Endothelial cell of umbilical vein (primary cell): ENCODE measurements around the gene KCTD1. TPM values are rescaled to one million over a fixed set of nuclear protein-coding genes. Genes with fewer than 3 reads are reported as not detected.

Experiments used
- BruUV-seq: library from RNA; stranded (reverse); fragments of 400-500 nt; replicated peaks from 2 replicates; lab custom pipeline; 2021; lab: Mats Ljungman, UMichigan
- CTCF ChIA-PET: fragments of 300-600, 350-600 bp; sonication (Branson Sonifier 250); formaldehyde crosslinking; loops from one replicate; lab custom pipeline; 2021; ENCODE audit warnings: antibody characterized with exemption, inconsistent platforms; lab: Charles Lee
- POLR2A ChIA-PET: fragments of 300-600, 350-600 bp; sonication (Branson Sonifier 250); formaldehyde crosslinking; loops from one replicate; lab custom pipeline; 2021; ENCODE audit warnings: antibody characterized with exemption, inconsistent platforms; lab: Charles Lee
- DNase-seq: peaks from one replicate; pipeline ENCODE4 v3.0.0-alpha.2; 2011; ENCODE audit warnings: low read depth, low spot score
- FAIRE-seq: peaks from 2 replicates; lab custom pipeline; 2011; peaks lifted over from hg19 to GRCh38; lab: Jason Lieb, UNC
- H2AFZ ChIP-seq: 2 replicates; pipeline ENCODE4 v1.6.0; 2012; ENCODE audit warnings: low read depth, low read length, control low read depth, inconsistent platforms
- H3K27ac ChIP-seq: 2 replicates; pipeline ENCODE4 v1.5.1; 2011; ENCODE audit warnings: low read depth, mild to moderate bottlenecking, control low read depth, low read length, moderate library complexity; ENCODE audit not compliant: insufficient read depth
- H3K27me3 ChIP-seq, 2 experiments: 2 replicates each; pipeline versions ENCODE4 v1.6.0 to v1.6.1; 2011; ENCODE audit warnings: low read length in 2 of 2, mixed read lengths in 1 of 2; ENCODE audit not compliant: control insufficient read depth in 2 of 2, insufficient read depth in 2 of 2
- H3K36me3 ChIP-seq, 2 experiments: 2 replicates in 1 of 2; 3 replicates in 1 of 2; pipeline ENCODE4 v1.5.1; 2011; ENCODE audit warnings: low read length in 2 of 2, mild to moderate bottlenecking in 1 of 2, moderate library complexity in 1 of 2; ENCODE audit not compliant: control insufficient read depth in 2 of 2, insufficient read depth in 2 of 2; ENCODE audit errors: extremely low read depth in 1 of 2
- H3K4me1 ChIP-seq: 3 replicates; pipeline ENCODE4 v1.5.1; 2011; ENCODE audit warnings: mild to moderate bottlenecking, low read length; ENCODE audit not compliant: control insufficient read depth, insufficient read depth; ENCODE audit errors: extremely low read depth
- H3K4me2 ChIP-seq: 2 replicates; pipeline ENCODE4 v1.6.1; 2011; ENCODE audit warnings: low read length, control low read depth, mixed read lengths; ENCODE audit not compliant: insufficient read depth
- H3K4me3 ChIP-seq, 3 experiments: fragments of 200-600 bp in 1 of 3; sonication (generic), shearing (Covaris generic) in 1 of 3; replicated peaks in 1 of 3; 2 replicates each; pipeline ENCODE4 v1.5.1; 2011 to 2016; ENCODE audit warnings: control low read depth in 3 of 3, low read length in 3 of 3, mild to moderate bottlenecking in 2 of 3, inconsistent platforms in 1 of 3, low read depth in 1 of 3, moderate library complexity in 1 of 3; ENCODE audit not compliant: insufficient read depth in 1 of 3
- H3K79me2 ChIP-seq: 2 replicates; pipeline ENCODE4 v1.6.0; 2012; ENCODE audit warnings: low read length, inconsistent platforms; ENCODE audit not compliant: control insufficient read depth, insufficient read depth
- H3K9ac ChIP-seq: replicated peaks from 2 replicates; pipeline ENCODE3; 2011; ENCODE audit warnings: low read length, control low read depth; ENCODE audit not compliant: insufficient read depth; ENCODE audit errors: extremely low read depth
- H3K9me1 ChIP-seq: replicated peaks from 3 replicates; pipeline ENCODE4 v1.6.0; 2011; ENCODE audit warnings: mild to moderate bottlenecking, low read length; ENCODE audit not compliant: control insufficient read depth, insufficient read depth; ENCODE audit errors: extremely low read depth
- H3K9me3 ChIP-seq: replicated peaks from 2 replicates; pipeline ENCODE4 v1.5.1; 2012; ENCODE audit warnings: low read length, inconsistent platforms; ENCODE audit not compliant: control insufficient read depth, insufficient read depth
- H4K20me1 ChIP-seq: replicated peaks from 2 replicates; pipeline ENCODE3; 2011; ENCODE audit warnings: mild to moderate bottlenecking, low read length; ENCODE audit not compliant: control insufficient read depth, insufficient read depth; ENCODE audit errors: extremely low read depth
- CTCF ChIP-seq, 2 donors: IDR thresholded peaks; 1 replicate in 1 of 2; 2 replicates in 1 of 2; pipeline ENCODE4 v1.5.1; 2011; ENCODE audit warnings: low read length in 2 of 2, mild to moderate bottlenecking in 2 of 2, moderate library complexity in 2 of 2, control low read depth in 1 of 2, inconsistent platforms in 1 of 2, low read depth in 1 of 2; ENCODE audit not compliant: insufficient read depth in 1 of 2; ENCODE audit errors: extremely low read depth in 1 of 2
- EZH2 ChIP-seq: IDR thresholded peaks from 2 replicates; pipeline ENCODE4 v1.6.1; 2012; ENCODE audit warnings: borderline replicate concordance, low read depth, mild to moderate bottlenecking, moderate library complexity, low read length, inconsistent platforms; ENCODE audit not compliant: severe bottlenecking
- FOS ChIP-seq: IDR thresholded peaks from 2 replicates; pipeline ENCODE4 v1.6.1; 2011; ENCODE audit warnings: mild to moderate bottlenecking, low read length, moderate library complexity, borderline replicate concordance; ENCODE audit not compliant: insufficient read depth
- GATA2 ChIP-seq: IDR thresholded peaks from 2 replicates; pipeline ENCODE4 v1.7.0; 2011; ENCODE audit warnings: low read depth, mild to moderate bottlenecking, moderate library complexity, mixed read lengths, low read length; ENCODE audit not compliant: insufficient read length, insufficient read depth
- JUN ChIP-seq: IDR thresholded peaks from 2 replicates; pipeline ENCODE4 v1.6.1; 2011; ENCODE audit warnings: borderline replicate concordance, low read depth; ENCODE audit not compliant: insufficient read length, insufficient read depth
- MAX ChIP-seq: IDR thresholded peaks from 2 replicates; pipeline ENCODE4 v1.6.1; 2011; ENCODE audit not compliant: insufficient read depth, insufficient read length
- MYC ChIP-seq: IDR thresholded peaks from one replicate; pipeline ENCODE4 v1.6.1; 2011; ENCODE audit warnings: mild to moderate bottlenecking, low read depth, low read length
- POLR2A ChIP-seq: IDR thresholded peaks from 2 replicates; pipeline ENCODE4 v1.6.1; 2012; ENCODE audit warnings: low read depth, mild to moderate bottlenecking, control low read depth, low read length
- POLR2AphosphoS5 ChIP-seq: IDR thresholded peaks from 2 replicates; pipeline ENCODE4 v1.6.1; 2012; ENCODE audit warnings: low read depth, mild to moderate bottlenecking, control low read depth, low read length, moderate library complexity; ENCODE audit not compliant: insufficient read depth
- dilution Hi-C: fragments of 300-500 bp; cut with MboI; formaldehyde crosslinking; loops from one replicate; pipeline ENCODE4 v1.15.0; 2019; ENCODE audit warnings: low sequenced_read_pairs; ENCODE audit not compliant: extremely low pct_ligation_motif_present
- intact Hi-C: fragments of 100-400 bp; cut with micrococcal nuclease; formaldehyde crosslinking; loops from one replicate; pipeline ENCODE4 v1.10.0; 2022
- polyA plus RNA-seq, 4 experiments: library from polyadenylated mRNA; depleted of rRNA in 3 of 4; stranded (reverse) in 3 of 4; unstranded in 1 of 4; fragments of >200 nt; gene quantifications; 2 replicates each; pipeline versions ENCODE4 v1.2.1 to v1.2.3, GENCODE V29; 2011 to 2012; ENCODE audit warnings: missing spikeins in 1 of 4
- total RNA-seq: library from RNA; stranded (reverse); gene quantifications from 2 replicates; pipeline ENCODE4 v1.2.3, GENCODE V29; 2021

KCTD1 gene
- total and polyA plus RNA-seq, 2 donors (not counting 3 experiments of a cell fraction or from before 2014, with no cell fraction given): 6.1 to 12.1 TPM

- CTCF ChIA-PET: interaction anchor here (0.8 kb wide), 1 partner anchor 70 kb away, joined by 3 read pairs; no protein-coding TSS in a partner anchor
- H3K9me1 ChIP-seq: no peaks in the 10 kb centered on the region
- dilution Hi-C loops: no loop called here
- no peak overlapping the region for H2AFZ ChIP-seq
- no peak overlapping the region for H3K9ac ChIP-seq
- no peaks in the 10 kb centered on the region for H3K27me3 ChIP-seq
- H3K27ac ChIP-seq: no peak overlapping the region
- DNase-seq: no peak
- intact Hi-C loops: no loop called here
- BruUV-seq: no TSS peak
- no peaks in the 10 kb centered on the region for H3K9me3 ChIP-seq
- POLR2A ChIA-PET: no interaction called here
- H3K4me1 ChIP-seq: peaks cover 27% of the 10 kb centered on the region
- H3K79me2 ChIP-seq: no peaks in the 10 kb centered on the region
- no peak for FAIRE-seq
- TF ChIP-seq POLR2AphosphoS5 (no peak), CTCF (IDR thresholded peaks at IDR 0.05; ENCODE audit: extremely low read depth in 1 of 2, insufficient read depth in 1 of 2, low read depth in 1 of 2, low read length in 2 of 2) (no peak), FOS (no peak), MYC (no peak), JUN (no peak), EZH2 (no peak), POLR2A (no peak), GATA2 (no peak), MAX (no peak)
- H4K20me1 ChIP-seq: no peaks in the 10 kb centered on the region
- H3K4me3 ChIP-seq: no peak overlapping the region
- no peak overlapping the region for H3K4me2 ChIP-seq
- H3K36me3 ChIP-seq: no peaks in the 10 kb centered on the region
These were observed 94.2 kb downstream of the KCTD1 start for GRCh38 chr18:26454192-26454591.
